SK-N-SH treated with all-trans-retinoic acid at 6 μM for 48 hours (cell line): ENCODE results near the gene EPHA8.

ENCODE experiments used
- ATAC-seq: fragments of 200-7000 bp; cut with Tn5 transposase; 3 replicates; pipeline ENCODE4 v1.9.1; 2020; ENCODE audit warnings: mild to moderate bottlenecking, moderate library complexity
- ARNTL ChIP-seq: fragments of 450-650 bp; formaldehyde crosslinking; IDR thresholded peaks from 2 replicates; pipeline ENCODE4 v1.5.0; 2020; ENCODE audit warnings: low read depth, mild to moderate bottlenecking, moderate library complexity, borderline replicate concordance
- BACH2 ChIP-seq: fragments of 250-450 bp; sonication (Bioruptor Pico); IDR thresholded peaks from 2 replicates; pipeline ENCODE4 v1.9.0; 2021; ENCODE audit warnings: mild to moderate bottlenecking, borderline replicate concordance
- CSRNP3 ChIP-seq: fragments of 250-450 bp; sonication (Bioruptor Pico); IDR thresholded peaks from 2 replicates; pipeline ENCODE4 v1.5.1; 2021; ENCODE audit warnings: mild to moderate bottlenecking, moderate library complexity
- ESRRG ChIP-seq: fragments of 250-450 bp; sonication (Bioruptor Pico); IDR thresholded peaks from 2 replicates; pipeline ENCODE4 v1.6.1; 2021; ENCODE audit warnings: mild to moderate bottlenecking
- GLIS3 ChIP-seq: fragments of 250-450 bp; sonication (Bioruptor Pico); IDR thresholded peaks from 2 replicates; pipeline ENCODE4 v1.5.0; 2020; ENCODE audit warnings: mild to moderate bottlenecking, moderate library complexity
- ISL1 ChIP-seq: fragments of 250-450 bp; sonication (Bioruptor Pico); IDR thresholded peaks from 2 replicates; pipeline ENCODE4 v2.1.2; 2022; ENCODE audit warnings: mild to moderate bottlenecking, moderate library complexity
- OSR1 ChIP-seq: fragments of 250-450 bp; sonication (Bioruptor Pico); IDR thresholded peaks from 2 replicates; pipeline ENCODE4 v1.8.0; 2022; ENCODE audit warnings: moderate library complexity, mild to moderate bottlenecking, inconsistent platforms
- RARB ChIP-seq: fragments of 250-450 bp; sonication (Bioruptor Pico); IDR thresholded peaks from 2 replicates; pipeline ENCODE4 v1.8.0; 2021; ENCODE audit warnings: mild to moderate bottlenecking, moderate library complexity
- SNAI2 ChIP-seq: fragments of 250-450 bp; sonication (Bioruptor Pico); IDR thresholded peaks from 2 replicates; pipeline ENCODE4 v1.5.0; 2020; ENCODE audit warnings: mild to moderate bottlenecking, moderate library complexity
- TCF4 ChIP-seq: fragments of 250-450 bp; sonication (Bioruptor Pico); IDR thresholded peaks from 2 replicates; pipeline ENCODE4 v1.8.0; 2021; ENCODE audit warnings: mild to moderate bottlenecking, moderate library complexity, borderline replicate concordance
- TOX ChIP-seq: fragments of 250-450 bp; sonication (Bioruptor Pico); IDR thresholded peaks from 2 replicates; pipeline ENCODE4 v1.8.0; 2021; ENCODE audit warnings: mild to moderate bottlenecking, moderate library complexity, borderline replicate concordance
- TSHZ2 ChIP-seq: fragments of 250-450 bp; sonication (Bioruptor Pico); IDR thresholded peaks from 2 replicates; pipeline ENCODE4 v1.5.0; 2020; ENCODE audit warnings: mild to moderate bottlenecking, moderate library complexity
- ZC3H10 ChIP-seq: fragments of 250-450 bp; sonication (Bioruptor Pico); IDR thresholded peaks from 2 replicates; pipeline ENCODE4 v1.5.1; 2021; ENCODE audit warnings: mild to moderate bottlenecking, moderate library complexity
- ZFP3 ChIP-seq: fragments of 250-450 bp; sonication (Bioruptor Pico); IDR thresholded peaks from 2 replicates; pipeline ENCODE4 v1.5.0; 2020; ENCODE audit warnings: mild to moderate bottlenecking, moderate library complexity
- ZFP30 ChIP-seq: fragments of 450-650 bp; formaldehyde crosslinking; IDR thresholded peaks from 2 replicates; pipeline ENCODE4 v1.5.0; 2022; ENCODE audit warnings: mild to moderate bottlenecking, moderate library complexity
- ZNF70 ChIP-seq: fragments of 450-650 bp; formaldehyde crosslinking; IDR thresholded peaks from 2 replicates; pipeline ENCODE4 v1.5.0; 2020; ENCODE audit warnings: mild to moderate bottlenecking, moderate library complexity
- TF ChIP-seq, protein P1 (sequence below): fragments of 250-450 bp; sonication (Bioruptor Pico); IDR thresholded peaks from 2 replicates; pipeline ENCODE4 v1.8.0; 2020; ENCODE audit warnings: mild to moderate bottlenecking, moderate library complexity, borderline replicate concordance
- TF ChIP-seq, protein P2 (sequence below): fragments of 250-450 bp; sonication (Bioruptor Pico); IDR thresholded peaks from 2 replicates; pipeline ENCODE4 v1.8.0; 2021; ENCODE audit warnings: low read depth, mild to moderate bottlenecking, moderate library complexity, borderline replicate concordance
- TF ChIP-seq, protein P3 (sequence below): fragments of 250-450 bp; sonication (Bioruptor Pico); IDR thresholded peaks from 2 replicates; pipeline ENCODE4 v1.5.1; 2020; ENCODE audit warnings: low read depth, mild to moderate bottlenecking, moderate library complexity

Gene EPHA8

DNA sequence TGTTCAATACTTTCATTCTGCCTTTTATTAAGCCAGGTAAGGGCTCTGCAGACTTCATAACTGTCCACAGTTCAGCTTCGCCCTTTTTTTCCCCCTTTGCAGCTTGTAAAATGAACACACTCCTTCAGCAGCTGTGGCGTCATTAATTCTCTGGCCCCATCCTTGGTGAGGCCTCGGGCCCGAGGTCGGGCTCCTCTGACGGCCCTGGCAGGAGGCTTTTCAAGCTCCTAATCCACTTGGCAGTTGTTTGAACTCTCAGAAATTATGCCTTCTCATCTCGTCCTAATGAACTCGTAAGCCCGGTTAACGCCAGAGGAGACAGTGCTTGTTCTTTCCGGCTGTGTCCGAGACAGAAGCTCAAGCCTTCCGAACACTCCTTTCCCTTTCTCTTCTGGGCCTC, 18.1 kb upstream of the EPHA8 start:
- no peak for ATAC-seq
- TF ChIP-seq ZFP30 (CRISPR knock-in tag), result no peak
- no peak for TF ChIP-seq ZC3H10 (CRISPR knock-in tag)
- no peak for TF ChIP-seq GLIS3
- no peak for TF ChIP-seq BACH2 (CRISPR knock-in tag)
- TF ChIP-seq CSRNP3 (CRISPR knock-in tag), result no peak

DNA sequence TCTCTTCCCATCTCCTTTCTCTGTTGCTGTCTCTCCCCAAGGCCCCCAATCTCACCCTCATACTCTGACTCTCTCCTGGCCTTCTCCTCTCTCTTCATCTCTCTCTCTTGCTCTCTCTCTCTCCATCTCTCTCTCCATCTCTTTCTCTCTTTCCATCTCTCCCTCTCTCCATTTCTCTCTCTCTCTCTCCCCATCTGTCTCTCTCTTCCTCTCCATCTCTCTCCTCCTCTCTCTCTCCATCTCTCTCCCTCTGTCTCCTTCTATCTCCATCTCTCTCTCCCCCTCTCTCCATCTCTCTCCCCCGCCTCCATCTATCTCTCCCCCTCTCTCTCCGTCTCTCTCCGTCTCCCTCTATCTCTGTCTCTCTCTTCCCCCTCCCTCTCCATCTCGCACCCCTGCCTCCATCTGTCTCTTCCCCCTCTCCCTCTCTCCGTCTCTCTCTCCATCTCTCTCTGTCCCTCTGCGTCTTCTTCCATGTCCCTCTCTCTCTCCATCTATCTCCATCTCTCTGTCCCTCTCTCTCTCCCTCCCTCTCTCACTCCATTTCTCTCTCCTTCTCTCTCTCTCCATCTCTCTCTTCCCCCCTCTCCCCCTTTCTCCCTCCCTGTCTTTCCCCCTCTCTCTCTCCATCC, 16.0 kb upstream of the EPHA8 start:
- ATAC-seq, result no peak
- TF ChIP-seq TCF4 (CRISPR knock-in tag), result no peak
- TF ChIP-seq, protein P1, sequence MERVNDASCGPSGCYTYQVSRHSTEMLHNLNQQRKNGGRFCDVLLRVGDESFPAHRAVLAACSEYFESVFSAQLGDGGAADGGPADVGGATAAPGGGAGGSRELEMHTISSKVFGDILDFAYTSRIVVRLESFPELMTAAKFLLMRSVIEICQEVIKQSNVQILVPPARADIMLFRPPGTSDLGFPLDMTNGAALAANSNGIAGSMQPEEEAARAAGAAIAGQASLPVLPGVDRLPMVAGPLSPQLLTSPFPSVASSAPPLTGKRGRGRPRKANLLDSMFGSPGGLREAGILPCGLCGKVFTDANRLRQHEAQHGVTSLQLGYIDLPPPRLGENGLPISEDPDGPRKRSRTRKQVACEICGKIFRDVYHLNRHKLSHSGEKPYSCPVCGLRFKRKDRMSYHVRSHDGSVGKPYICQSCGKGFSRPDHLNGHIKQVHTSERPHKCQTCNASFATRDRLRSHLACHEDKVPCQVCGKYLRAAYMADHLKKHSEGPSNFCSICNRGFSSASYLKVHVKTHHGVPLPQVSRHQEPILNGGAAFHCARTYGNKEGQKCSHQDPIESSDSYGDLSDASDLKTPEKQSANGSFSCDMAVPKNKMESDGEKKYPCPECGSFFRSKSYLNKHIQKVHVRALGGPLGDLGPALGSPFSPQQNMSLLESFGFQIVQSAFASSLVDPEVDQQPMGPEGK, result no peak

DNA sequence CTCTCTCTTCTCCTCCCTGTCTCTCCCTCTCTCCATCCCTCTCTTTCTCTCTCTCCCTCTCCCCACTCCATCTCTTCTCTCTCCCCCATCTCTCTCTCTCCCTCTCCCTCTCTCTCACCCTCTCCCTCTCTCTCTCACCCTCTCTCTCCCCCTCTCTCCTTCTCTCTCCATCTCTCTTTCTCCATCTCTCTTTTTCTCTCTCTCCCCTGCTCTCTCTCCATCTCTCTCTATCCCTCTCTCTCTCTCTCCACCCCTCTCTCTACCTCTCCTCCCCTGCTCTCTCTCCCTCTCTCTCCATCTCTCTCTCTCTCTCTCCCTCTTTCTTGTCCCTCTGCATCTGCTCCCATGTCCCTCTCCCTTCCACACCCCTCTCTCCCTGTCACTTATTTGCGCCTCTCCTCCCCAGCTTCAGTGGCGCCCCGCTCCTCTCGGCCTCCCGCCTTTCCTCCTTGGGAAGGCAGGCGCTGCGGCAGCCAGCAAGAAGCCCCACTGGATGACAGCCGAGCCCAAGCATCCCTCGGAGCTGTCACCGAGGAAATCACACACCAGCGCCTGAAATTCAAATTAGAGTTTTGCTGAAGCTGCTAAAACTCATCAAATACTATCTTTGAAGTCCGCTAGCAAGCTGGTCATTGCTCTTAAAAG, 15.3 kb upstream of the EPHA8 start:
- no peak for ATAC-seq

More for the DNA sequence above, 15.3 kb upstream of the EPHA8 start:
- TF ChIP-seq BACH2 (CRISPR knock-in tag), result no peak
- no peak for TF ChIP-seq ISL1 (CRISPR knock-in tag)
- TF ChIP-seq, protein P2, sequence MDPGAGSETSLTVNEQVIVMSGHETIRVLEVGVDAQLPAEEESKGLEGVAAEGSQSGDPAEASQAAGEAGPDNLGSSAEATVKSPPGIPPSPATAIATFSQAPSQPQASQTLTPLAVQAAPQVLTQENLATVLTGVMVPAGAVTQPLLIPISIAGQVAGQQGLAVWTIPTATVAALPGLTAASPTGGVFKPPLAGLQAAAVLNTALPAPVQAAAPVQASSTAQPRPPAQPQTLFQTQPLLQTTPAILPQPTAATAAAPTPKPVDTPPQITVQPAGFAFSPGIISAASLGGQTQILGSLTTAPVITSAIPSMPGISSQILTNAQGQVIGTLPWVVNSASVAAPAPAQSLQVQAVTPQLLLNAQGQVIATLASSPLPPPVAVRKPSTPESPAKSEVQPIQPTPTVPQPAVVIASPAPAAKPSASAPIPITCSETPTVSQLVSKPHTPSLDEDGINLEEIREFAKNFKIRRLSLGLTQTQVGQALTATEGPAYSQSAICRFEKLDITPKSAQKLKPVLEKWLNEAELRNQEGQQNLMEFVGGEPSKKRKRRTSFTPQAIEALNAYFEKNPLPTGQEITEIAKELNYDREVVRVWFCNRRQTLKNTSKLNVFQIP (CRISPR knock-in tag), result no peak
- TF ChIP-seq, protein P3, sequence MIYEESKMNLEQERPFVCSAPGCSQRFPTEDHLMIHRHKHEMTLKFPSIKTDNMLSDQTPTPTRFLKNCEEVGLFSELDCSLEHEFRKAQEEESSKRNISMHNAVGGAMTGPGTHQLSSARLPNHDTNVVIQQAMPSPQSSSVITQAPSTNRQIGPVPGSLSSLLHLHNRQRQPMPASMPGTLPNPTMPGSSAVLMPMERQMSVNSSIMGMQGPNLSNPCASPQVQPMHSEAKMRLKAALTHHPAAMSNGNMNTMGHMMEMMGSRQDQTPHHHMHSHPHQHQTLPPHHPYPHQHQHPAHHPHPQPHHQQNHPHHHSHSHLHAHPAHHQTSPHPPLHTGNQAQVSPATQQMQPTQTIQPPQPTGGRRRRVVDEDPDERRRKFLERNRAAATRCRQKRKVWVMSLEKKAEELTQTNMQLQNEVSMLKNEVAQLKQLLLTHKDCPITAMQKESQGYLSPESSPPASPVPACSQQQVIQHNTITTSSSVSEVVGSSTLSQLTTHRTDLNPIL, result no peak
- TF ChIP-seq ZFP30 (CRISPR knock-in tag), result no peak
- no peak for TF ChIP-seq SNAI2 (CRISPR knock-in tag)
- no peak for TF ChIP-seq ZC3H10 (CRISPR knock-in tag)
- TF ChIP-seq RARB, result no peak
- no peak for TF ChIP-seq ZNF70 (CRISPR knock-in tag)
- no peak for TF ChIP-seq ZFP3 (CRISPR knock-in tag)
- TF ChIP-seq TOX (CRISPR knock-in tag), result no peak
- no peak for TF ChIP-seq GLIS3
- TF ChIP-seq ESRRG (CRISPR knock-in tag), result no peak
- TF ChIP-seq ARNTL (CRISPR knock-in tag), result no peak
- TF ChIP-seq TSHZ2, result no peak
- no peak for TF ChIP-seq OSR1
- TF ChIP-seq CSRNP3 (CRISPR knock-in tag), result no peak
